Stomach (tissue), 4 donors: Measurements from ENCODE around the gene OSBP2.

Experiments
- CTCF ChIP-seq, 7 experiments: fragments of 450-650 bp in 4 of 7; fragments of 200-600 bp in 3 of 7; sonication (generic) in 3 of 7; IDR thresholded peaks; one replicate each; pipeline ENCODE4 v1.5.1; 2016 to 2019; ENCODE audit warnings: antibody characterized with exemption in 7 of 7, control low read depth in 2 of 7, mild to moderate bottlenecking in 1 of 7
- EP300 ChIP-seq: sonication (generic); formaldehyde crosslinking; IDR thresholded peaks from one replicate; pipeline ENCODE4 v1.6.1; 2017; ENCODE audit warnings: antibody characterized with exemption
- POLR2A ChIP-seq, 4 donors: fragments of 450-650 bp; IDR thresholded peaks; one replicate each; pipeline ENCODE4 v1.6.1; 2016; ENCODE audit warnings: antibody characterized with exemption in 4 of 4, control low read depth in 2 of 4, mild to moderate bottlenecking in 1 of 4, moderate library complexity in 1 of 4
- POLR2AphosphoS5 ChIP-seq, 3 donors: sonication (generic); formaldehyde crosslinking; IDR thresholded peaks; one replicate each; pipeline ENCODE4 v1.6.1; 2016; ENCODE audit warnings: antibody characterized with exemption in 3 of 3

GRCh38 chr22:30680991-30681770 lies 13.5 kb upstream of the OSBP2 start:
- TF ChIP-seq EP300: no peak
- TF ChIP-seq POLR2A (IDR thresholded peaks at IDR 0.05): no peak
- no peak for TF ChIP-seq CTCF (IDR thresholded peaks at IDR 0.05)
- no peak for TF ChIP-seq POLR2AphosphoS5 (IDR thresholded peaks at IDR 0.05)
